Ishikawa (cell line): Measurements from ENCODE around the gene KIAA1217.

Experiments
- CEBPB ChIP-seq: IDR thresholded peaks from 2 replicates; pipeline ENCODE4 v1.6.1; 2012
- CREB1 ChIP-seq: IDR thresholded peaks from 2 replicates; pipeline ENCODE4 v1.6.1; 2012; ENCODE audit warnings: low read depth
- EP300 ChIP-seq: IDR thresholded peaks from 2 replicates; pipeline ENCODE4 v1.6.1; 2012; ENCODE audit warnings: borderline replicate concordance
- MAX ChIP-seq: IDR thresholded peaks from 2 replicates; pipeline ENCODE4 v1.6.1; 2012
- REST ChIP-seq: IDR thresholded peaks from 2 replicates; pipeline ENCODE4 v1.6.1; 2012; ENCODE audit warnings: low read depth, mild to moderate bottlenecking

- TF ChIP-seq CEBPB (no peak), CREB1 (no peak), EP300 (no peak), REST (no peak), MAX (no peak)
These were observed 7.3 kb upstream of the KIAA1217 start for GRCh38 chr10:24201503-24202180.
